NCI-H2107 treated with DMSO at 0.1 percent for 48 hours (cell line): ENCODE data around the gene TRIM45.
"Not testable (repeated sequence)": the region's sequence is repeated elsewhere in the genome, so short reads cannot be mapped to it uniquely, and the experiment has no call there.

Experiments
- DNase-seq: peaks from one replicate; lab custom pipeline; 2025; ENCODE audit not compliant: unreplicated experiment; lab: John Stamatoyannopoulos, UW

TRIM45 gene

DNA sequence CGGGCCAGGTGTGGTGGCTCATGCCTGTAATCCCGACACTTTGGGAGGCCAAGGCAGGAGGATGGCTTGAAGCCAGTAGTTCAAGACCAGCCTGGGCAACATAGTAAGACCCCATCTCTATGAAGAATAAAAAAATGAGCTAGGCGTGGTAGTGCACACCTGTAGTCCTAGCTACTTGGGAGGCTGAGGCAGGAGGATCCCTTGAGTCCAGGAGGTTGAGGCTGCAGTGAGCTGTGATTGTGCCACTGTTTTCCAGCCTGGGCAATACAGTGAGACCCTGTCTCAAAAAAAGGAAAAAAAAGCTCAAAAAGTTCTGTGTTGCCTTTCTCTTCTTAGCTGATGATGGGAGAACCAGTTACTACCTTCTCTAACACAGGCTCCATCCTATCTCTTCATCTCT is 19.7 kb downstream of the TRIM45 start:
- DNase-seq = not testable (repeated sequence)

DNA sequence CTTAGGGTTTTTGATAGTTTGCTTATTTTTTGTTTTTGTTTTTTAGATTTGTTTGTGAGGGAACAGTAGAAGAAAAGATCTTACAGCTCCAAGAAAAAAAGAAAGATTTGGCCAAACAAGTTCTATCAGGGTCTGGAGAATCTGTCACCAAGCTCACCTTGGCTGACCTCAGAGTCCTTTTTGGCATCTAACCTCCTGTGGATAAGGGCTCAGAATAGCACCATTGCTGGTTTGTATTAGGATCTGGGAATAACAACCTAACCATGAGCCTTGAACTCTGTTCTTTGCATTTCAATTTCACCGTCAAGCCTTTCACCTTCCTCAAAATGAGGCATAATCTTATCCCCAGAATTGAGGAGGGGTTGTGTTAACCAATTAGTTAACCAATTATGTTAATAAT is 20.2 kb downstream of the TRIM45 start:
- no peak for DNase-seq

DNA sequence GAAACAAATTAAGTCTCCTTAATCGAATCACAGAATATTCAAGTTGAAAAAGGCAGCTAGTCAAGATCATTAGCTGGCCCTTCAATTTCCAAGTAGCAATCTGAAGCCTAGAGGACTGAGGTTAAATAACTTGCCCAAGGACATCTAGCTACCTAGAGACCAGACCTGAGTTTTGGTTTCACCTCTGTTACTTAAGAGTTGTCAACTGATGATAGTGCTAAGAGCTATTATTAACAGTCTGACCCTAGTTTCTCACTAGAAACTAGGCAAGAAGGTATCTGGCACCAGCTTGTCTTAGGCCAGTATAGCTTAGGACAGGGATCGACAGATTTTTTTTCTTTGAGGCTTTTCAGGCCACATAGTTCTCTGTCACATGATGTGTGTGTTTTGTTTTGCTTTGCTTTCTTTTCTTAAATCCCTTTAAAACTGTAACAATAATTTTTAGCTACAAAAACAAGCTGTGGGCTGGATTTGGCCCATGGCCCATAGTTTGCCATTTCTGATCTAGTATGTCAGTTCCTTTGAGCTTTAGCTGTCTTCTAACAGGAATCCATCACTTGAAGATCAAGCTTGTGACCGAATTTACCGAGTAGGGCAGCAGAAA is 23.2 kb downstream of the TRIM45 start:
- DNase-seq = no peak

DNA sequence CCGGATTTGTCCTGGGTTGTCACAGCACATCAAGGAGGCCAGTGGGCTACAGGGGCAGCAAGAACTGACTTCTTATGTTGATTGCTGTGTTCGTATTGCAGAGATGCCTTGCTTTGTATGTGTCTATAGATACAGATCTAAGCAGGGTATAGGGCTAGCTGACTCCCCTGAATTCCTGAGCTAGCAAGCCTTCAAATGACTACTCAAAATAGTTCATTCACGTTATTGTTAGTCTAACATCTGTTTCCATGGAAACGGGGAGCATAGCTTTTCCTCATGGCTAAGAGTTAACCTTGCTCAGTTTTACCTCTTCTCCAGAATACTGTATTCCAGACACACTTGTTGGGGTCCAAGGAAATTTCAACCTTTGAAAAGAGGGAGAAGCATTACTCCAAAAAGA is 24.1 kb downstream of the TRIM45 start:
- no peak for DNase-seq

DNA sequence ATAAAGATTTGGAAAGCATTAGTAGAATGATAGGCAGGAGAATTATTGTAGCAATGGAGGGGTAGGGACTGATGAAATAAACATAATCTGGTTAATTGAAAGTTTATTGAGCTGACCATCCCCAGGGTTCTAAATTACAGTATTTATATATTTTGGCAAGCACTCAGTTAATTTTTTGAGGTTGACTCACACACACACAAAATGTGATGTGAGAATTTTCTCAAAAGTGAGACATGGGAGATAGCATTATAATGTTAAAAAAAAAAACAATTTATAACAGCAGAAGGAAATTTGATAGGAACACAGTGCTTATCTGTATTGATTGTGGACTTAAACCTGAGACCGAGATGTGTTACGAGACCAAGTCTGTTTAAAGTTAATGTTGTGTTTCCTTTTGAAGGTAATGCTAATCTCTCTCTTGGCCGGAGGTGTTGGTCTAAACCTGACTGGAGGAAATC is 24.6 kb downstream of the TRIM45 start:
- no peak for DNase-seq

DNA sequence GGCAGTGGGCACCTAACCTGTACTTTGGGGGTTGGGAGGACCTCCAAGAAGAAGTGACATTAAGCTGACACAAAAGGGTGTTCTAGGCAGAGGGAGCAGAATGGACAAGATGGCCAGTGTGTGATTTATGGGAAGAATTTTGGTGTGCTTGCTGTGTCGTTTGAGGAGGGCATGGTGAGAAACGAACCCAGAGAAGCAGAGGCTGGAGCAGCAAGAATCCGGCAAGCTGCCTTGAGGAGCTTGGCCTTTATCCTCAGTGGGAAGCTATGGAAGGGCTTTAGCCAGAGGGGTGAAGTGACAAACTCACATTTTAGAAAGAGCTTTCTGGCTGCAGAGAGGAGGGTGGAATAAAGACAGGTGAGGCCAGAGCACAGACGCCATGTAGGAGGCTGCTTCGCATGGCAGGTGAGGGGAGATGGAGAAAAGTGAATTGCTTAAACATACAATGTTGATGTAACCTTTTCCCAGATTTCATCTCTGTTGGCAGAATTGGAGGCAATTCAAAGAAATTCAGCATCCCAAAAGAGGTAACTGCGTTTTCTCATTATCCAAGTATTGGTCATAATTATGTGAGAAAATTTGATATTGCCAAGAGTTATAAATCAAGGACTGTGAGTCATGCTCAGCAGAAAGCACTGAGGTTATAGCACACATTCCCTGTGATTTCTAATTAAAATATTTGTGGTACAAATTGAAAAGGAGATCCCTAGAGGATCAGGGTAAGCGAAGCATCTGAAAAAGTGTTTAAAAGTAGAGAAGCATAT is 26.5 kb downstream of the TRIM45 start:
- DNase-seq = no peak

DNA sequence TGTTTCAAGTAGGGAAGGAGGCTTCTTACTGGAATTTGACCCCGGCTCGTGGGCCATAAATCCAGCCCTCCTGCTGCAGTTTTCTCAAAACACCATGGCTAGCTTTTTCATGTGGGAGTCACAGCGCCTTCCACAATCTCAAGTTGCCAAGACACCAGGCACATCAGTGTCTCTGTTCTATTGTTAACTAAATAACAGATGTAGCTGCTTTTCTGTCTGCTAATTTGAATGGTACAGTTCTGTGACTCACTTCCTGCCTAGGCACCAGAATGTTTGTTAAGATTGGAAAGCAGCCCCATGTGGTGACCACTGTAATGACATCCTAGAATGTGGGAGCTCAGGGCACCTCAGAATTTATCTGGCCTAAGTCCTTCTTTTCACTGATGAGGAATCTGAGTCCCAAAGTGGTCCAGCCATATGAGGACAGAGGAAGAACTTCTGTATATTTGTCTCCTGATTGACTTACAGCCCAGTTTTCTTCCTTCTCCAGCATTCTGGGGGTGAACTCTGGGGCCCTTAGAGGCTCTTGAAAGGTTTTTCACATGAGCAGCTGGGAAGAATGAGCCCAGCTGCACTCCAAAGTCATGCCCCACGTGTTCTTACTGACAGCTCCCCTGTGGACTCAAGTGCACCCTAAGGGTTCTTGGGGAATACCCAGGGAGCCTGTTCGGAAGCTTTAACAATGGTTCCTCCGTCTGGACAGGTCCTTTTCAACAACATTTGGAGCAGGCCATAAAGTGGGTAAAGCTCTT is 27.5 kb downstream of the TRIM45 start:
- DNase-seq = peak; percentile 78

DNA sequence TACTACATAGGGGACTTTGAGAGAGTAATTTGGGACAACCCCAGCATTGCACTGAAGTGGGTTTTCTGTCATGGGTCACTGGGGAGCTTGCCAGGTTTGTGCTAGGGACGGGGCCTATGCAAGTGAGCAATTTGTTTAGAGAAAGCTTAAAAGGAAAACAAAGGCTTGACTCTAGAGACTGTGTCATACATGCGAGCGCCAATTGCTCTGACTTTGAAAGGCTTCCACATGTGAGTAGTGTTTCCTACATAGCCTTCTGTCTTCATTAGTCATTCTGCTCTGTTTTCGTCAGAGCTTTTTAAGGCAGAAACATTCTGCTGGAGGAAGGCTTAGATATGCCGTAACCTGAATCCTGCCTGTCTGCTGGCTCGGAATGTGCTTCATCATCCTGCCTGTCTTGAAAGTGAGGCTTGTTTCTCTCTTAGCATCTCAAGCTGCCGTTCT is 28.4 kb downstream of the TRIM45 start:
- DNase-seq = peak; percentile 34

DNA sequence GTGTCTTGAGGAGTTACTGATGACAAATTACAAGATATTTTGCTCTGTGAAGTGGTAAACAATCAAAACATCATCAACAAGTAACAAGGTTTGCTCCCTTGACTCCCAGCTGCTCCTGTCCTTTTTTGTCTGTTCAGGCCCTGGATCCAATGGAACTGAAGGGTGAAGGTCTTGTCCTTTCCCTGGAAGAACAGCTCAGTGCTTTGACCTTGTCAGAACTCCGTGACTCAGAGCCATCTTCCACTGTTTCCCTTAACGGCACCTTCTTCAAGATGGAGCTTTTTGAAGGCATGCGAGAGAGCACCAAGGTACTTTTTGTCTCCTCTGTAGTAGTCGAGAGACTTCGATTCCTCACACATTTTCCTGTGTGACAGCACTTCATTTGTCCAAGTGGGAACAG is 29.0 kb downstream of the TRIM45 start:
- no peak for DNase-seq

DNA sequence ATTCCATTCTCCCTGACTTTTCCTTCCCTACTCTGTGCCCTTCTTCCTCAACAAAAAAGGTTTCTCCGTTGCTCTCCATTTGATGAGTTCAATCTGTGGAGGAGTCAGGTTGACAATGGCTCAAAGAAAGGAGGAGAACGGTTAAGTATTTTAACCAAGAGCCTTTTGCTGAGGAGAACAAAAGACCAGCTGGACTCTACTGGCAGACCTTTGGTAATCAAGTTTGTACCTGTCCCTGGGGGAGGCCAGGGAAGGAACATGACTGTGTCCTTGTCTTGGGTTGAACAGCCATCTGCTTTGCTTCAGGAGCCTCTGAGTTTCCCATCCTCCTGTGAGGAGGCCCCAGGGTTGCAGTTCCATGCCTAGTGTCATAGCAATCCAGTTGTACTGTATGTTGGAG is 31.6 kb downstream of the TRIM45 start:
- no peak for DNase-seq

DNA sequence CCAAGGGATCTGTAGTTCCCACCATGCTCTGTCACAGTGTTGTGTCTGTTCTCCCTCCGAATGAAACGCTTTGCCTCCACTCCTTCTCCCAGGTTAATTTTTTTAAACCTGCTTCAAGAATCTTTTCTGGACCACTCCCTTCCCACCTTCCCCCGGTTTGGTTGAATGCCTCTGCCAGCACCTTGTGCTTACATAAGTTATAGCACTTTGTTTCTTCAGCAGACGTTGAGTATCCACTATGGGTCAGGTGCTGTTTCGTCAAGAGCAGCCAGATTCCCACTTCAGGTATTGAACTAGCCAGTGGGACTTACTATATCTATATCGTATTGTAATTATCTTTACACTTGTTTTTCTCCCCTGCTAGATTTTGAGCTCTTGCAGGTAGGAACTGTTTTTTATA is 33.9 kb downstream of the TRIM45 start:
- DNase-seq = no peak

DNA sequence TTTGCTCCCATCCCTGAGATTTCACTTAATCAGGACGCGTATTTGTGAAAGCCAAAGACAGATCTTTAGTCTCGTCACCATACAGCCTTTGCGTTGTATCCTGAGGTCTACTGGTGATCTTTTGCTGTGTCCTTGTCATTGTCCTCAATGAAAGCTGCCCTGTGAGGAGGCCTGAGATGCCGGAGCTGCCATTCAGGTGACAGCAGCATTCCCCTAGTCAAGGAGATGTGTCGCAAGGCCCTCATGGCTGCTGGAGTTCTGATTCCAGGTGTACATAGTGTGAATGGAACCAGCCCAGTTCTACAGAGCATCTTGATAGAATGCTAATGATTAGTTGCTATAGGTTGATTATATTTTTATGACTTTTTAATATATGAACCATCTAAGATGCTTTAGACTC is 37.3 kb downstream of the TRIM45 start:
- no peak for DNase-seq

DNA sequence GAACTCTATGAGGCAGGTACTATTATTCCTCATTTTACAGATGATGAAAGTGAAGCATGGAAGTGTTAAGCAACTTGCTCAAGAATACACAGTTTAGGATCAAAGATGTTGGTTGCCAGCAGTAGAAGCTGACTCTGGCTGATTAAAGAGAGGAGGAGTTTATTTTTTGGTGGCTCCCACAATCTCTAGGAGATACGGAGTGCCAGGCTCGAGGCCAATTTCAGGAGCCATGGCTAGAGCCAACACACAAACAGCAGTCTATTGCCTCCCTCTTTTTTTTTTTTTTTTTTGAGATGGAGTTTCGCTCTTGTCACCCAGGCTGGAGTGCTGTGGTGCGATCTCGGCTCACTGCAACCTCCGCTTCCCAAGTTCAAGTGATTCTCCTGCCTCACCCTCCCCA is 41.8 kb downstream of the TRIM45 start:
- no peak for DNase-seq

DNA sequence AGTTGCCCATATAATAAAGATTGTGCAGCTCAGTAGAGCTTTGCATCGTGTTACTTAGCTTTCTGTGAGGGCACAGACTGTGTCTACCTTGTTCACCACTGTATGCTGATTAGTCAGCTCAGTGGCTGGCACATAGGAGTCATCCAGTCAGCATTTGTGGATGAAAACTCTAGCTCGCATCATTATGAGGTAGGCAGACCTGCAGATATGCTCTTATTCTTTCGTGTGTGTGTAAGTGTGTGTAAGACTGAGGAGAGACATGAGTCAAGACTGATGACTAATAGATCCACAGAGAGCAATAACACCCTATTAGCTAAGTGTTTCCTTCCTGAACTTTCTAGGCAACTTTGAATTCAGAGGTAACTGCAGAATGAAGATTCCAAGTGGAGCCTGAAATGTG is 44.3 kb downstream of the TRIM45 start:
- DNase-seq = no peak

DNA sequence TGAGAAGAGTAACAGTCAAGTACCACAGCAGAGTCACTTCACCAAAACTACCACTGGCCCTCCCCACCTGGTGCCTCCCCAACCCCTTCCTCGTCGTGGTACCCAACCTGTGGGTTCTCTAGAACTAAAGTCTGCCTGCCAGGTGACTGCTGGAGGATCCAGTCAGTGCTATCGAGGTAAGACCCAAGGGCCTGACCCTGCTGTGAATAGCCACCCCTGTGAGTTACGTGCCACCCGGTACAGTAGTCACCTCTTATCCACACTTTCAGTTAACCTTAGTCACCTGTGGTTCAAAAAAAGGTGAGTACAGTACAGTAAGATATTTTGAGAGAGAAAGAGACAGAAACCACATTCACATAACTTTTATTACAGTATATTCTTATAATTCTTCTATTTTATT is 44.9 kb downstream of the TRIM45 start:
- no peak for DNase-seq

DNA sequence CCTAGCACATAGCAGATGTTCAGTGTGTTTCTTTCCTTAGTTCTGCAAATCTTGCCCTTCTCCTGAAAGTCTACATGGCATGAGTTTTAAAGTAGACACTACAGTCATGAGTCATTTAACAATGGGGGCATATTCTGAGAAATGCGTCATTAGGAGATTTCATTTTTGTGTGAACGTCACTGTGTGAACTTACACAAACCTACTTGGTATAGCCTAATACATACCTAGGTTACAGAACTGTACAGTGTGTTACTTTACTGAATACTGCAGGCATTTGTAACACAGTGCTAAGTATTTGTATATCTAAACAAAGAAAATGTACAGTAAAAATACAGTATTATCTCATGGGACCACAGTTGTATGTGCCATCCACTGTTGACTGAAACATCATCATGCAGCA is 51.4 kb downstream of the TRIM45 start:
- no peak for DNase-seq

DNA sequence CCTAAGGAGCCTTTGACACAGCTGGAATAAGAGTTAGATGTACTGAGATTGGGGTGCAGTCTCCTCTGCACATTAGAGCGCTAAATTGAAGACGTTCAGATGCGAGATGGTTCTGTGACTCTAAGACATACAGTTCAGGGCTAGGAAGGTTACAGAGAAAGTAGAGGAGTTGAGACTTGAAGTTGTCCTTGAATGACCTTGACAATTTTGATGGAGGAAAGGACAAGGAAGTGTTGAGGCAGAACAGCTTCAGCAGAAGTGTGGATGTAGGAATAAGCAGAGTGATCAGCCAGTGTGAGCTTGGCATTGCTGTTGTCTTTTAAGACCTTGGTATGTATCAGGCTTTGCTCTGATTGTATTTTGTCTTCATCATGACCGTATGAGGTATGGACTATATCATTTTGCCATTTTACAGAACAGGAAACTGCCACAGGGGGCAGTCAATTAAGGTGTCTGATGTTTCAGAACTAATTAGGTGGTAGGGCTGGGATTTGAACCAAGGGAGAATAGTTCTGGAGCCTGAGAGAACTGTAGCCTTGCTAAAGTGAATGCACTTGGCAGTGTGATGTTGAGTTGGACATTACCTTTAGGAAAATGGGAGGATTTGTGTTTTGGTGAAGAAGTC is 52.2 kb downstream of the TRIM45 start:
- no peak for DNase-seq

DNA sequence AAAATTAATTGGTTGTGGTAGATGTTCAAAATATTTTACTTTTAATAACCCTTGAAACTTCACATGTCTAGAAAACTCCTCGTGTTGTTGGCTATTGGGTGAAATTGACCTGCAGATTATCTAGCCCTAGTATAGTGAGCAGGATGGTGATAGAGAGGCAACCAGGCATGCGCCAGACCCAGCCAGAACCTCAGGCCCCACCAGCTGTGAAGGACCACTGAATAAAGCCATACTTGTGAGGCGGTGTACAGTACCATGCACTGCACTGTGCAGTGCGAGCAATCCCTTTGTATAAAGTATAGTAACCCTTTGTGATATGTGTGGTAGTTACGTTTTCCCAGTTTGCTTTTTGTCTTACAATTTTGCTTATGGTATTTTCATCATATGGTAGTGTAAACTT is 53.0 kb downstream of the TRIM45 start:
- no peak for DNase-seq

DNA sequence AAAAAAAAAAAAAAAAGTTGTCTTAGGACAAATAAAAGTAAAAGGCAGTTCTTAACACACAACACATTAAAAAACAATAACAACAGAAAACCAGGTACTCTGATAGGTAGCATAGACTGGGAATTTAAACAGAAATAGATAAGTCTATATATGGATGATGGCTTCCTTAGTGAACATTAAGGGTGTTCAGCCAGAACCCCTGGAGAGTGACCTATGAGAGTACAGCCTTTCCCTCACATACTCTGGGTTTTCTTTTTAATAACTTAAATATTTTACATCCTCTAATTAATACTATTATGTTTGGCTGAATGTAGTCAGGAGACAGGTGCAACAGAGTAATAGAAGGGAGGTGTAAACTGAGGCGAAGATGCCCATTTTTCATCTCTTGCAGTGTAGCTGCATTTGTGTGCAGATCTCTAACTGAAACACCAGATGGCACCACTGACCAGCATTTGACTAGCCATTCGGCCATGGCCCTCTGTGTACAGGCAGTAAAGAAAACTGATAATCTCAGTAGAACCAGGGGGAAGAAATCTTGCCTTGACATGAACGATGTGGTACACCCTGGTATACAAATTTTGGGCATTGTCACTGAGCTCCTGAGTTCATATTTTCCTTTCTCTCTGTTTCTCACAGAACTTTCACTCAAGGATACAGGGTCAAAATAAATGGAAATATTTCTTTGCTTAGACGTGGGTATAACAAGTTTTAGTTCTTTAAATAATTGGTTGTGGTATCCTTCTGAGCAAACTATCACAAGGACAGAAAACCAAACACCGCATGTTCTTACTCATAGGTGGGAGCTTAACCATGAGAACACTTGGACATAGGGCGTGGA is 53.8 kb downstream of the TRIM45 start:
- peak; percentile 67 for DNase-seq

DNA sequence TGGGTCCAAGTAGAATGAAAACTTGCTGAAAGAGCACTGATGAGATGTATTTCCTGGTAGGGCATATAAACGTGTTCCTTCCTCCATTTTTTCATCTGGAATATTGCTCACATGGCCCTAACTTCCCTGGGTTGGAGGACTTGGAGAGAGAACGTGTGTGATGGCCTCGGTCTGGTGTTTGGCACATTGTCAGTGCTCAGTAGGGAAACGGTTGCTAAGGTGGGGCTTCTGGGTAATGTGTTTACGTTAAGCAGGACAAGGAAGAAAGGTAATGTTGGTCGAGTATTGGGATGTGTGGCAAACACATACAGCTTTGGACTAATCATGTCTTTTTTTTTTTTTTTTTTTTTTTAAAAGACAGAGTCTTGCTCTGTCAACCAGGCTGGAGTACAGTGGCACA is 55.2 kb downstream of the TRIM45 start:
- no peak for DNase-seq

DNA sequence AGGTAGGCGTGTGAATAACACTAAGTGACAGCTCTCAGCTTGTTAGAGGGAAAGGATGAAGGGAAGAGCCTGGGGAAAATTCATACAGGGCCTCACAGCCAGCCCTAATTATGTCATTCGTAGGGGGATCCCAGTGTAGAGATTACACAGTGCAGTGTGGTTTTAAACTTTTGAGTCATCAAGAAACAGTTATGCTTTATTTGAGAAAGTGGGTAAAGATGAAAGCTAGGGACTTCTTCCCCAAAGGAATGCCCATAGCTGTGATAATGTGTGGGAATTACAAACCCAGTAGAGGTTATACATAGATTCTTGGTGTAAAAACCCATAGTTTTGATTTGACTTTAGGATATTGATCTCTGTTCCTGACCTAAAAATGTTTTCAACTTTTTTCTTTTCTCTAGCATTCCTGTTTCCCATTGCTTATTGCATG is 59.5 kb downstream of the TRIM45 start:
- DNase-seq = no peak
